Suprapubic skin (tissue), 4 donors: ENCODE measurements around the gene PPBP. TPM values are rescaled to one million over a fixed set of nuclear protein-coding genes. Genes with fewer than 3 reads are reported as not detected.
A peak's percentile ranks its signal among the peaks of the same experiment; 100 is the strongest.

Experiments
- DNase-seq, 2 donors: peaks; one replicate each; pipeline ENCODE4 v3.0.0-alpha.2; 2019; ENCODE audit warnings: low spot score in 2 of 2
- H3K27ac ChIP-seq: fragments of 200-600 bp; sonication (generic); one replicate; pipeline ENCODE4 v1.5.1; 2019
- H3K27me3 ChIP-seq: fragments of 200-600 bp; sonication (generic); one replicate; pipeline ENCODE4 v1.5.1; 2019
- H3K36me3 ChIP-seq: fragments of 200-600 bp; sonication (generic); one replicate; pipeline ENCODE4 v1.5.1; 2019
- H3K4me1 ChIP-seq: fragments of 200-600 bp; sonication (generic); one replicate; pipeline ENCODE4 v1.5.1; 2019
- H3K4me3 ChIP-seq: fragments of 200-600 bp; sonication (generic); one replicate; pipeline ENCODE4 v1.5.1; 2019; ENCODE audit warnings: mild to moderate bottlenecking
- H3K9me3 ChIP-seq: fragments of 200-600 bp; sonication (generic); one replicate; pipeline ENCODE4 v1.5.1; 2019
- EP300 ChIP-seq: sonication (generic); formaldehyde crosslinking; IDR thresholded peaks from one replicate; pipeline ENCODE4 v1.6.1; 2017; ENCODE audit warnings: antibody characterized with exemption
- POLR2A ChIP-seq, 2 donors: fragments of 450-650 bp; IDR thresholded peaks; one replicate each; pipeline ENCODE4 v1.6.1; 2017; ENCODE audit warnings: antibody characterized with exemption in 2 of 2, mild to moderate bottlenecking in 2 of 2, moderate library complexity in 2 of 2
- POLR2AphosphoS5 ChIP-seq, 3 donors: sonication (generic); formaldehyde crosslinking; IDR thresholded peaks; one replicate each; pipeline ENCODE4 v1.6.1; 2017; ENCODE audit warnings: antibody characterized with exemption in 3 of 3
- WGBS: methylation state at CpG from one replicate; pipeline ENCODE4 v1.1.5; 2018; 5-methylcytosine and 5-hydroxymethylcytosine counted together
- total RNA-seq, 4 donors: library from RNA; depleted of rRNA; stranded (reverse); fragments of >200 nt; gene quantifications; one replicate each; pipeline ENCODE4 v1.1.0, GENCODE V29; 2016
- TF ChIP-seq, protein P1 (sequence below), 2 donors: fragments of 200-600 bp in 1 of 2; fragments of 450-650 bp in 1 of 2; sonication (generic) in 1 of 2; IDR thresholded peaks; one replicate each; pipeline ENCODE4 v1.5.1; 2016 to 2019; ENCODE audit warnings: antibody characterized with exemption in 2 of 2, mild to moderate bottlenecking in 1 of 2, moderate library complexity in 1 of 2

The PPBP gene, protein sequence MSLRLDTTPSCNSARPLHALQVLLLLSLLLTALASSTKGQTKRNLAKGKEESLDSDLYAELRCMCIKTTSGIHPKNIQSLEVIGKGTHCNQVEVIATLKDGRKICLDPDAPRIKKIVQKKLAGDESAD
- not detected for total RNA-seq

DNA sequence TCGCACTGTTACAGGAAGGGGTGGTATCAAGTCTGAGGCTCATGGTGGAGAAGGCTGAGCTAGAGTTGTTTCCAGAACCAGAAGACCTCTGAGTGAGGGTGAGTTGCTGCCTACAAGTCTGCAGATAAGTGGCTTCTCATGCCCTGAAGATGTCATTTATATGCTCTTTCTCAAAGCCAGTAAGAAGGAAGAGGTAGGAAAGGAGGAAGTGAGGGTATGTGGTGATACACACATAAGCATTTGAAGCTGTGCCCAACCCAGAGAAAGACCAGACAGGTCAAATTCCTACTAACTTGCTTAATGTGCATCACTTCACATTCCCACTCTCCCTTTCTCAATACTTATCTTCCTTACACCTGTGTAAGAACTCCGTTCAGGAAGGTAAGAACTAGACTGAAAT is at the start of gene PPBP:
Gene PPBP, minus strand, starts transcription at position 130 of the 400 bp plus-strand sequence. Its CDS starts 87 bp downstream, at position 43.
- no peak for TF ChIP-seq EP300
- H3K27ac ChIP-seq = no peak within 1 kb of the TSS
- H3K36me3 ChIP-seq = no peaks in the 10 kb centered on the region
- no peak within 1 kb of the TSS for H3K4me3 ChIP-seq
- H3K9me3 ChIP-seq = no peaks in the 10 kb centered on the region
- 62% methylated on average over 2 of the region's 2 CpGs for WGBS
- no peaks in the 10 kb centered on the region for H3K27me3 ChIP-seq
- no peaks in the 10 kb centered on the region for H3K4me1 ChIP-seq
- no peak for DNase-seq

DNA sequence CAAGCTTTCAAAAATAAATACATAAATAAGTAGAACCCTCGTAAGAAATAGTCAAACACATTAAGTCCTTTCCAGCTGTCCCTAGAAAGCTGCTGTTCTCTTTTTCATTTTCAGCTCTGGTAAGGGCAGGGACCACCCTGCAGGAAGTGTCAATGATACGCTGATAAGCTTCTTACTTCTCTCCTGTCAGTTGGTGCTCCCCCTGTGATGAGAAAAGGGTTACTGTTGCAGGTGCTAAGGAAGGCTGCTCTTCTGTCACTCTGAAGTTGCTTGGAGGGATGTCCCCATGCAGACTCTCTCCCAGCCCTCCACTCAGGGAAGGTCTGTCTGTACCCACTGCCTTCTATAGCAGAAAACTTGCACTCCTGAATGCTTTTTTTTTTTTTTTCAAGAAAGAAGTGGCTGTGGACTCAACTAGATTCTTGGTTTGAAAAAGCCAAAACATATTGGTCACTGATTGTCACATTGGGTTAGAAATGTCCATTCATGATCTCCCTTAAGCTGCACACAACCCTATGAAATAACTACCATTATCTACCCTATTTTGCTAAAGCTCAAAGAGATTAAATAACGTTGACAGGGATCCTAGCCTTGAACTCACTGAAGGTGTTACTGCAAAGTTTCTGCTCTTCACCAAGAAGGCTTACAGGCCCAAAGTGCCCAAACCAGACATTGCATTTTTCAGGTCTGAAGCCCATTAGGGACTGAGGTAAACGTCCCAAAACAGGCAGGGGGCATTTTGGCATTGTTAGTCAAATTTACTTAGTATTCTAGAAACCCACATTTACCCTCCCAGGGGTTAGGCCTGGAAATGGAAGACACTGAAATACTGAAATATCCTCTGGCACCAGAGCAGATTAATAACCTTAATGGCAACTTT is 49.3 kb upstream of the PPBP start:
- H3K4me1 ChIP-seq = peaks cover 14% of the 10 kb centered on the region
- TF ChIP-seq, protein P1, sequence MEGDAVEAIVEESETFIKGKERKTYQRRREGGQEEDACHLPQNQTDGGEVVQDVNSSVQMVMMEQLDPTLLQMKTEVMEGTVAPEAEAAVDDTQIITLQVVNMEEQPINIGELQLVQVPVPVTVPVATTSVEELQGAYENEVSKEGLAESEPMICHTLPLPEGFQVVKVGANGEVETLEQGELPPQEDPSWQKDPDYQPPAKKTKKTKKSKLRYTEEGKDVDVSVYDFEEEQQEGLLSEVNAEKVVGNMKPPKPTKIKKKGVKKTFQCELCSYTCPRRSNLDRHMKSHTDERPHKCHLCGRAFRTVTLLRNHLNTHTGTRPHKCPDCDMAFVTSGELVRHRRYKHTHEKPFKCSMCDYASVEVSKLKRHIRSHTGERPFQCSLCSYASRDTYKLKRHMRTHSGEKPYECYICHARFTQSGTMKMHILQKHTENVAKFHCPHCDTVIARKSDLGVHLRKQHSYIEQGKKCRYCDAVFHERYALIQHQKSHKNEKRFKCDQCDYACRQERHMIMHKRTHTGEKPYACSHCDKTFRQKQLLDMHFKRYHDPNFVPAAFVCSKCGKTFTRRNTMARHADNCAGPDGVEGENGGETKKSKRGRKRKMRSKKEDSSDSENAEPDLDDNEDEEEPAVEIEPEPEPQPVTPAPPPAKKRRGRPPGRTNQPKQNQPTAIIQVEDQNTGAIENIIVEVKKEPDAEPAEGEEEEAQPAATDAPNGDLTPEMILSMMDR (IDR thresholded peaks at IDR 0.05) = no peak
- no peak for TF ChIP-seq POLR2A (IDR thresholded peaks at IDR 0.05)
- no peak for TF ChIP-seq EP300
- no peak for TF ChIP-seq POLR2AphosphoS5 (IDR thresholded peaks at IDR 0.05)
- no peaks in the 10 kb centered on the region for H3K9me3 ChIP-seq
- H3K36me3 ChIP-seq = no peaks in the 10 kb centered on the region
- peak overlapping the region; percentile 78 for H3K4me3 ChIP-seq
- 55% methylated on average over 4 of the region's 4 CpGs for WGBS
- H3K27me3 ChIP-seq = no peaks in the 10 kb centered on the region
- no peak for DNase-seq
- no peak overlapping the region for H3K27ac ChIP-seq

GRCh38 chr4:74033739-74034138 is 45.7 kb upstream of the PPBP start:
- H3K36me3 ChIP-seq = no peaks in the 10 kb centered on the region
- DNase-seq = no peak
- H3K27me3 ChIP-seq = peaks cover 3% of the 10 kb centered on the region
- no peak overlapping the region for H3K4me3 ChIP-seq
- H3K27ac ChIP-seq = no peak overlapping the region
- H3K9me3 ChIP-seq = no peaks in the 10 kb centered on the region
- peaks cover 8% of the 10 kb centered on the region for H3K4me1 ChIP-seq
- no peak for TF ChIP-seq POLR2AphosphoS5 (IDR thresholded peaks at IDR 0.05)
- TF ChIP-seq POLR2A (IDR thresholded peaks at IDR 0.05) = no peak
- TF ChIP-seq EP300 = no peak
- TF ChIP-seq, protein P1 (IDR thresholded peaks at IDR 0.05) = no peak

GRCh38 chr4:74032064-74032463 is 44.1 kb upstream of the PPBP start:
- Histone ChIP-seq H3K4me1 (no peaks in the 10 kb centered on the region), H3K9me3 (no peaks in the 10 kb centered on the region), H3K4me3 (no peak overlapping the region), H3K27me3 (peaks cover 3% of the 10 kb centered on the region), H3K36me3 (no peaks in the 10 kb centered on the region), H3K27ac (no peak overlapping the region)
- TF ChIP-seq, protein P1 (IDR thresholded peaks at IDR 0.05) = no peak
- no peak for TF ChIP-seq POLR2A (IDR thresholded peaks at IDR 0.05)
- TF ChIP-seq EP300 = no peak
- TF ChIP-seq POLR2AphosphoS5 (IDR thresholded peaks at IDR 0.05) = no peak
- no peak for DNase-seq

GRCh38 chr4:74031576-74031975 is 43.6 kb upstream of the PPBP start:
- TF ChIP-seq POLR2A (IDR thresholded peaks at IDR 0.05) (no peak), EP300 (no peak), POLR2AphosphoS5 (IDR thresholded peaks at IDR 0.05) (no peak)
- TF ChIP-seq, protein P1 (IDR thresholded peaks at IDR 0.05) = no peak
- DNase-seq = no peak
- Histone ChIP-seq H3K4me1 (no peaks in the 10 kb centered on the region), H3K27ac (no peak overlapping the region), H3K36me3 (no peaks in the 10 kb centered on the region), H3K4me3 (no peak overlapping the region), H3K27me3 (peaks cover 3% of the 10 kb centered on the region), H3K9me3 (no peaks in the 10 kb centered on the region)
